GM21786 (cell line): Measurements from ENCODE around the gene PDSS2.

Source experiments
- ATAC-seq: cut with Tn5 transposase; IDR thresholded peaks from one replicate; pipeline ENCODE4 v1.9.1; 2021; ENCODE audit not compliant: unreplicated experiment

Gene PDSS2

DNA sequence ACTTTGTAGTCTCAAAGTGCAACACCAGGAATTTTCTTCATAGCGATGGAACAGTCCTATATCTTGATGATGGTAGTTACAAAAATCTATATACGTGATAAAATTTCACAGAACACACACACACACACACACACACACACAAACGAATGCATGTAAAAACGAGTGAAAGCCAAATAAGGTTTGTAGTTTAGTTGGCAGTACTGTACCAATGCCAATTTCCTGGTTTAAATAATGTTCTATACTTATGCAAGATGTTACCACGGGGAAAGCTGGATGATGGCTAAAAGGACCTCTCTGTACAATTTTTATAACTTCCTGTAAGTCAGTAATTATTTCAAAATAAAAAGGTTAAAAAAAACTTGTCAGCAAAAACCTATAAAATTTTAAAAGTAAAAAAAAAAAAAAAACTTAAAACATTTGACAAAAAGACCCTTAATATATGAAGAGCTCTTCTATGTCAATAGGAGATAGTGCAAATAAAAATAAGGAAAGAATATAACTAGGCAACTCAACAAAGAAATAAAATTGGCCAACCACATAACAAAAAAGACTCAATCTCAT, 37.6 kb downstream of the PDSS2 start:
- ATAC-seq: no peak

DNA sequence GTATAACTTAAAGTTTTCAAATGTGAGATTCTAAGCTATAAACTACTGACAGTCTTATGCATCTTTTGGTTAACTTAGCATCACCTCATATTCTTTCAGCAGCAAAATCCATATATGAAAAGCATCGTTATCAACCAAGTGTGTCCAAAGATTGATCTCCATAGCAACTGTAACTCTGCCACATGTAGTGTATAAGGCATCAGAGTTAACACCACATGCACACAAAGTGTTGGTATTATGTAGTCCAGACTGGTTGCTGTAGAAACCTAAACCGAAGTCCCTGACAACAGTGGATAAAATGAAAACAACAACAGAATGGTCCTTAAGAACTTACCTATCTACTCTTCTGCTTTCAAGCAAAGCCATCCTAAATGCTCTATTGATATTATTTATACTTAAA, 39.6 kb downstream of the PDSS2 start:
- ATAC-seq: no peak

DNA sequence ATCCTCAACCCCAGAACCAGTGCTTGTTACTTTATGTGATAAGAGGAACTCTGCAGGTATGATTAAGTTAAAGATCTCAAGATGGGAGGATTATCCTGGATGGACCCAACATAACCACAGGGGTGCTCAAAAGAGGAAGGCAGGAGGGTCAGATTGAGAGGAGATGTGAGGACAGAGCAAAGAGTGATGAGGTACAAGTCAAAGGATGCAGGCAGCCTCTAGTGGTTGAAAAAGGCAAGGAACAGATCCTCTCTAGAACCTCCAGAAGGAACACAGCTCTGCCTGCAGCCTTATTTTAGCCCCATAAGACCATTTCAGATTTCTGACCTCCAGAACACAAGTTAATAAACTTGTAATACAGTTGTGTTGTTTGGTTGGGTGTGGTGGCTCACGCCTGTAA, 41.2 kb downstream of the PDSS2 start:
- ATAC-seq: no peak

DNA sequence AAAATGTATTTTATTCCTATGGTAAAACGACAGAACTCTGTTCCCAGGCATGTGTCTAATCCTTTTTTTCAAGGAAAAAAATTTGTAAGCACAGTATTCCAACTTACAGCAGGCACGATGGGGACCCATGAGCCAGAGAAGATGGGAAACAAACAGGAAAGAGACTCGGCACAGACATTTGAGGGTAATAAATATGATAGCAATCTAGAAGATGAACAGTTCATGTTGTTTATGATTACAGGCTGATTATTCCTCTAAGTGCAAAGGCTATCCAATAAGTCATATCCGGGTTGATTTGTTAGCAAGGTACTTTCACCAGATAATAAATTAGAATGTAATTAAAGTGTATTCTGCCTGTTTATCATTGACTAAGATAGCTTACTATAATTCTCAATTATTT, 43.2 kb downstream of the PDSS2 start:
- ATAC-seq: no peak

DNA sequence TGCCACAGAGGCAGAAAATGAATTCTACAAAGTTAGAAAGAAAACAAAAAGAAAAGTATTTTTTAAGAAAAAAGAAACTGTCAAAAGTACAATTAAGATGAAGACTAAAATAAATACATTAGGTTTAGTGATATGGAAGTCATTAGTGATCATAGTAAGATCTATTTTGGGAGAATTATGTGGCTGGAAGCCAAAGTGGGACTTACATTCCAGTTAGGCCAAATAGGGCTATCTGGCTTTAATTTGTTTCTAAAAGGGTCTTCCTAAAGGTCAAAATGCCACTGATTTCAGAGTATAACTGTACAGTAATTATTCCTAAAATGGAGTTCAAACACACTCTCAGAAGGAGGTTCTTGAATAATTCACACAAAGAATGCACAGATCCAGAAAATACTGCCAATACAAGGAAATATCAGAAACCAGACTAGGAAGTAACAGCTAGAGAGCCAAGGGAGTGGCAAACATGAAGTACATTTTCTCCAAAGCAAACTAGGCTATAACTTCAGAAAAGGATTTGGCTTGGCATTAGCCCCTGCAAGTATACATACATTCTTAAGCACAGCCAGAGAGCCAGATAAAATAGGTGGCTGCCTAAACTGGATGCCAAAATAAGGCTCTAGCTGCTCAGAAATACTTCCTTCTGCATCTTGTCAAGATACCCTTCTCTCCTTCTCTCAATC, 45.3 kb downstream of the PDSS2 start:
- ATAC-seq: no peak

DNA sequence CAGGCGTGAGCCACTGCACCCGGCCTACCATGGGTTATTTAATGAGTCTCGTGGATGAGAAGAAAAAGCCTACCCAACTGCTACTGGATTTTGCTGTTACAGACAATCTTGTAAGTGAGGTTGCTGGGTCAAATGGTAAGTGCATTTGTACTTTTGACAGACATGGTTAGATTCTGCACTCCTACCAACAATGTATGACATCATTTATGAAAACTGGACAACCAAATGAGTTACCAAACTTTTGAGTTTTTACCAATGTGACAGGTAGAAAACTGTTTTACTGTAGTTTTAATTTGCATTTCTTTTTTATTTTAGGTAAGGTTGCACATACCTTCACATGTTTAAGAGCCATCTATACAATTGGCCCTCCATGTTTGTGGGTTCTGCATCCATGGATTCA, 48.2 kb downstream of the PDSS2 start:
- no peak for ATAC-seq

DNA sequence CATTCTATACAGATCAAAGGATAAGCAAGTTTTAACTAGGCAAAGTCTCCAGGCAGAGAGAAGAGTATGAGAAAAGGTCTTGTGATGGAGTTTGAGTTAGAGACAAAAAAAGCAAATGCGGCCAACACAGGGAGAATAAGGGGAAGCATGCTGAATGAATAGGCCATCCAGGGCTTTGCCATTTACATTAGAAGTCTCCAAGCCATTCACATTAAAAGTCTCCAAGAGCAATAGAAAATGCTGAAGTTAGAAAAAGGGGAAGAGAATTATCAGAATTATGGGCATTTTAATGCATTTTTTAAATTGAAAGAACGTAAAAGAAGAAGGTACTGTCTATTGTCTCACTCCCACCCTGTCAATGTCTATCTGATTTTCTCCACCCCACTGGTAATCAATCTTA, 49.4 kb downstream of the PDSS2 start:
- ATAC-seq: no peak

DNA sequence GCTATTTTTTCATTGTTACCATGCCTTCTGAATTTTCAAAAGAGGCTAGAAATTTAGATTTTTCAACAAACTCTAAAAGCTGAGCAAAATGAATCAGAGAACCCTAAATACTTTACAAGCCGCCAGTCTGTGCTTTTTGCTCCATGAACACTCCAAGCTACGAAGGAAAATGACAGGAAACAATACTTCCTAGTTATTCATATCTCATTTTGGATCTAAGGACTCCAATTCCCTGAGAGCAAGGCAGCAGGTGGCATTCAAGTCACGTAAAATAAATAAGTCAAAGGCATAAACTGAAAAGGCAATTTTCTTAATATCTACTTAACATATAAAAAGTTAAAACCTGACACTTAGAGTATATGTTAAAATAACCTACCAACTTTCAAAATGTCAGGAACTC, 50.6 kb downstream of the PDSS2 start:
- no peak for ATAC-seq

DNA sequence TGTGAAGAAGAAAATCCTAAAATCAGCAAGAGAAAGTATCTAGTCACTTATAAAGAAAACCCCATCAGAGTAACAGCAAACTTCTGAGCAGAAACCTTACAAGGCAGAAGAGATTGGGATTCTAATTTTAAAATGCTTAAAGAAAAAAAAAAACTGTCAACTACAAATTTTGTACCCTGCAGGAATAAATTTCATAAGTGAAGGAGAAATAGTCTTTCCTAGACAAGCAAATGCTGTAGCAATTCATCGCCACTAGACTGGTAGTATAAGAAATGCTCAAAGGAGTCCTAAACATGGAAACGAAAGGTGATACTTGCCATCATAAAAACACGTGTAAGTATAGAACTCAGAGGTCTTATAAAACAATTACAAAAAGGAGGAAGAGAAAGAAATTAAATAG, 54.4 kb downstream of the PDSS2 start:
- ATAC-seq: no peak

DNA sequence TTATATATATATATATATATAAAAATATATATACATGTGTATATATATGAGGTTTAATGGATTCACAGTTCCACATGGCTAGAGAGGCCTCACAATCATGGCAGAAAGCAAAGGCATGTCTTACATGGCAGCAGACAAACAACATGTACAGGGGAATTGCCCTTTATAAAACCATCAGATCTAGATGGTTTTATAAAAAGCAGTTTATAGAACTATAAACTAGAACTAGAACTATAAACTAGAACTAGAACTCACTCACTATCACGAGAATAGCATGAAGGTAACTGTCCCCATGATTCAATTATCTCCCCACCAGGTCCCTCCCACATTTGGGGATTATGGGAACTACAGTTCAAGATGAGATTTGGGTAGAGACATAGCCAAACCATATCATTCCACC, 56.8 kb downstream of the PDSS2 start:
- no peak for ATAC-seq

DNA sequence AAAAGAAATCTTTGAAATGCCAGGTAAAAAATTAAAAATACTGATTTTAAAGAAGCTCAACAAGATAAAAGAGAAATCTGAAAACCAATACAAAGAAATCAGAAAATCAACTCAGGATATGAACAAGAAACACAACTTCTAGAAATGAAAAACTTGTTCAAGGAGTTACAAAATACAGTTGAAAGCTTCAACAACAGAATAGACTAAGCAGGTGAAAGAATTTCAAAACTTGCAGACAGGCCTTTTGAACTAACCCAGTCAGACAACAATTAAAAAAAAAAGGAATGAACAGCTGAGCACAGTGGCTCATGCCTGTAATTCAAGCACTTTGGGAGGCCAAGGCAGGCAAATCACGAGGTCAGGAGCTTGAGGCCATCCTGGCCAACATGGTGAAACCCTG, 57.8 kb downstream of the PDSS2 start:
- no peak for ATAC-seq

DNA sequence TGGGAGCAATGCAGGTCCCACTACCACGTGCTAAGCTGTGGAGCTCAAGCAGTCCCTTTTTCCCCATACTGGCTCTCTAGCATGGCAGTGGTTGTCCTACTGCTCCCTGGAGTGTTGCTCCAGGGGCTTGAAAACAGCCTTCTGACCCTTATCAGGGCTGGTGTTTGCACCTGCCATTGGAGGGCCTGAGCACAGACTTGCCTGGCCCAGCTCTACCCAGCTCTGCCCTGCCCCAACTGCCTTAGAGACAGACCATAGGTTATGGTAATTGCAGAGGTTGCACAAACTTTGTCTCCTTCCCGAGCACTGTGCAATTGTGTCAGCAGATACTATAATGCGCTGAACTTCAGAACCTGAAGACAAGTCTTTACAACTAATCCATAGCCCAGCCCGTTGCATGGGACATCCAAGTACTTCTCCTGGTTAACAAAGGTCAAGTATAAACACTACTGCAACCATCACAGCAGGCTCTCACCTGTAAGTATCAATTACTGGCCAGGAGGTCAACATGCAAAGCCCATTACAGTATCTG, 58.7 kb downstream of the PDSS2 start:
- ATAC-seq: no peak

DNA sequence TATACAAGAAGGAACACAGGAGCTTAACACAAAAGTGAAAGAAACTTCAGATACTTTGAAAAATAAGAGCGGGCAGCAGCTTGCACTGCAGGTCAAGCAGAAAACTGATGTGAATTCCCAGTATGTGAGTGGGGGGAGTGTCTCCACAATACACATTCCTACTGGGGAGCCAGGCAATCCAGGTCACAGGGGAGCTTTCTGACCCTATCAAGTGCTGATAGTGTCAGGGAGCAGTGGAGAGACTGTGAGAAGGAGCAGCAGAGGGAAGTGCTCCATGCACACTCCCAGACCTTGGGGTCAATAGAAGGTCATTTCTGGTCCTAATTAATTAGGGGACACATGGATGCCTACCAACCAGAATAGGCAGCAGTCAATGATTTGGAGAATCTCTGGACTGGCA, 59.4 kb downstream of the PDSS2 start:
- no peak for ATAC-seq

DNA sequence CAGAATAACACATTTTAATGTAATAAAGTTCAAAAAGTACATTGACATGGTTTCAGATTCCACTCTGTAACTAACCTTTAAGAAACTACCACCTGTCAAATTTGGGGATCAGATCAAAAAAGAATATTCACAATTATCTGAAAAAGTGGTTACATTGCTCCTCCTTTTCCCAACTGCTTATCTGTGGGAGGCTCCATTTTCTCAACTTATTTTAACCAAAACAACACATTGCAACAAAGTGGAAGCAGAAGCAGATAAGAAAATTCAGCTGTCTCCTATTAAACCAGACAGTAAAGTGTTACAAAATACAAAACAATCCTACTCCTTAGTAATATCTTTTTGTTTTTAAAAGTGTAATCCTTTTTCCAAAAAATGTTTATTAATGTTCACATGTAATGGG, 61.4 kb downstream of the PDSS2 start:
- no peak for ATAC-seq

DNA sequence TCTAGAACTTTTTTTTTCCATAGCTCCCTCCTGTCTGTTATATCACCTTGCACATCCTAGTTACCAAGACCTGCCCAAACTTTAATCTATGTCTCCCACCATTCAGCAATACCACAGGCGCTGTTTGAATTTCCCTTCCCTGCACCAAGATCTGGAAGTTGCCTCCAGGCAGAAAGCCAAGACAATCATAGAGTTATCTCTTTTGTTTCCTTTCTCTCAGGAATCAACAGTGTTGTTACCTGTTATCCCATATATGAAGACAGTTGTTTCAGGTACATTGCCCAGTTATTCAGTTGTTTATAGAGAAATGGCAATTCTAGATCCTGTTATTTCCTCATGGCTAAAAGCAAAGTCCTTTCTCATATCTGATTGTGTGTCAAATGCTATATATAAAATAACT, 63.2 kb downstream of the PDSS2 start:
- ATAC-seq: no peak

DNA sequence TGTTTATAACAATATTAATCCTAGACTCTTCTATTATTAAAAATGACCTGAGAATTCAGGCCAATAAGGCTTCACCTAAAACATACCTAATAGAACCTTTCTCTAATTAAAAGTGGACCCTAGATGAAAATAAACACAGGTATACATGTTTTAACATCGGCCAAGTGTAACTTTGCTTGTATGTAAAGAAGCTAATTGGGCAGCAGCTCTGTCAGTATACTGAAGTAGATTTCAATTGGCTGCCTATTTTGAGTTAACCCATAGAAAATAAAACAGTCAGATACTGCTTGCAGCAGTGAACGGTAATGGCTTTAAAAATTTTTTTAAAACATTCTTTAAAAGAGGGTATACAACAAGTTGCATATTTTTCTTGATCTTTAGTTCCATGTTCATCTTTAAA, 67.3 kb downstream of the PDSS2 start:
- no peak for ATAC-seq

DNA sequence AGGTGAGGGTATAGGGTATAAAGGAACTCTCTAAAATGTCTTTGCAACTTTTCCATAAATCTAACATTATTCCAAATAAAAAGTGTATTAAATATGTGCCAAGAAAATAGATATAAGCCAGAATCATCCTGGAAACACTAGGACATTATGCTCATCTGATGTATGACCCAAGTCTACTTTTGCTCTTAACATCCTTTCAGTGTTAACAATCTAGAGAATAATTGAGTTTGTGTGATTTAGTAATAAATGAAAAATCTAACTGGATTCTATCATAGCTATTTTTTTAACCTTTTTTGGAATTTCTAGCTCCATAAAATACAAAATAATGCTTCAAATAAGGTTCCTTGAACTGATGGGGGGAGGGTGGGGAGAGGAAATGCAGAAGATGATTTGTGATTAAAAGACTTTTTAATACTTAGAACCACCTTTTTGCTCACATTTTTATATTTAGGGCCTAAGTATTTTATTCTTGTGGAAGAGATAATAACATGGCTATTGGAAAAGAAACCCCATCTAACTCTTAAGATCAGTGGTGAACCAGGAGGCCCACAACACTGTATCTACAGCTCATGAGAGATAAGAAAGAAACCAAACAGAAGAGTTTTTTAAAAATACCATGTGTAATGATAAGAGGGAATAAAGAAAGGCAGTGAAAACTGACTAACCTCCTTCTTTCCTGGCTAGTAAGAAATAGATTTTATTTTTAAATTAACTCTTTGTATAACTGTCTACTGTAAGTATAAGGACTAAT, 68.5 kb downstream of the PDSS2 start:
- no peak for ATAC-seq

DNA sequence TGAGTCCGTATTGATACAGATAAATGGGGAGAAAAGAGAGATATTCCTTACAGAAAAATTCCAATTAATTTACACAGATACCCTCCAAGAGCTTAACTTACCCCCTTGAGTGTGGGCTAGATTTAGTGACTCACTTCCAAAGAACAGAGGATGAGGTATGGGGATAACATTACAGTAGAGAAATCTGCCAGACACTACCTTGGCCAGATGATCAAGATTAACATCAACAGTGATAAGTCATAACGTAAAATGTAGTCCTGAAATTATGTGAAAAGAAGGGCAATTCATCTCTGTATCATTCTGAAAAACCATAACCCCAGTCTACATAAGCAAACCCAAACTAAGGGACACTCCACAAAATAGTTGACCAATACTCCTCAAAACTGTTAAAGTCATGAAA, 69.3 kb downstream of the PDSS2 start:
- no peak for ATAC-seq

DNA sequence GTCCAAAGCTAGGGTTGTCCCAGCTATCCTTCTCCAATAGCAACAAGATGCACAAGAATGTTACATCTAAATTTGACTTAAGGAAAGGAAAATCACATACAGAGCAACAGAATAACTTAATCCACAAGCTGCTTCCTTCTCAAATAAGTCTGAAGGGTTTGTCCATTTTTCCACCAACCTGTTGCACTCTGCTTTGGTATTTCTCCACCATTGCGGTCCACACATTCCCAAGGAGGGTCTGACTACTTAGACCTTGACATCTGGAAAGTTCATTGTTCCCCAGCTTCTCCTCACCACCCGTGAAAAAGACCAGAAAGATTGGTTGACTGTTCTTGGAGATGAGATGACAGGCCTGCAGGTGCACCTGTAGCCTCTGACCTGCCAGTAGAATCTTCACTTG, 72.5 kb downstream of the PDSS2 start:
- ATAC-seq: no peak

DNA sequence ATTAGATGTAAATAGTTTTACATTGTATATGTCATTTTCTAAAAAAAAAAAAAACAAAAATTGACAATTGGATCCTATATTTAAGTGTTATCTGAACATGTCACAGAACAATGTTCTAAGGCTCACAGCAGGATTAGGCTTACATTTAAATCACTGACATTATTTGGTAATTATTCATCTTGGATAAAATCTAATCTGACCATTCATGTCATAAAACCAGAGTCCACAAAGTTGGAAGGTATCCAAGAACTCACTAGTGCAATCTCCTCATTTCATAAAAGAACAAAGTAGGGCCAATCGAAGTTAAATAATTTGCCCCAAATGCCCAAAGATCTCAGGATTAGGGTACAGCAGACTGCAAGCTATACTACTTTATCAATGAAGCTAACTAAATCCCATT, 73.0 kb downstream of the PDSS2 start:
- ATAC-seq: no peak

DNA sequence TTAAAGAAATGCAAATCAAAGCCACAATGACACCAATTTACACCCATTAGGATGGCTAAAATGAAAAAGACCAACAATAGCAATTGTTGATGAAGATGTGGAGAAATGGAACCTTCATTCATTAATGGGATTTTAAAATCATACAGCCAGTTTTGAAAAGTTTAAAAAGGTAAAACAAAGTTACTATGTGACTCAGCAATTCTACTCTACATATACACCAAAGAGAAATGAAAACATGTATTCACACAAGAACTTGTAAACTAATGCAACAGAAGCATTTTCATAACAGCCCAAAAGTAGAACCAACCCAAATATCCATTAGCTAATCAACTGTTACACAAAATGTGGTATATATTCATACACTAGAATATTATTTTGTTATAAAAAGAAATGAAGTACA, 75.7 kb downstream of the PDSS2 start:
- ATAC-seq: no peak

DNA sequence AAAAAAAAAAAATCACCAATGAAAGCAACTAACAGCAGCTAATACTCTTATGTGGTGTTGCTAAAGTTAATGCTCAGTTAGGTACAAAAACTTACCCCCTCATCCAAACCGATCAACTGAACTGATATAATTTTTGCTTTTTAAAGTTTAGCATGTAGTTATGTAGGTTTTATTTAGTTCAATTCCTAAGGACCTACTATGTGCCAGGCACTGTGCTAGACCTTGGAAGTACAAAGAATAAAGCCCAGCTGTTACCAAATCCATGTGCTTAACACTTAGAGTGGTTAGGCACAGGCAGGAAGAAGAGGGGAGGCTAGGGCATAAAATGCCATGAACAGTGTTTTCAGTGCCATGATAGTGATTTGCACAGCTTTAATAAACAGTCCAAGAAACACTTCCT, 85.1 kb downstream of the PDSS2 start:
- ATAC-seq: no peak
